GM08714 (cell line): ENCODE results near the gene ABCC8.

Source experiments
- H3K4me3 ChIP-seq: fragments of 200-500 bp; sonication (Bioruptor generic); 2 replicates; pipeline ENCODE4 v1.5.1; 2014; ENCODE audit warnings: mild to moderate bottlenecking, low read length, inconsistent platforms
- ZNF274 ChIP-seq: IDR thresholded peaks from 2 replicates; pipeline ENCODE4 v1.6.1; 2012; ENCODE audit warnings: mild to moderate bottlenecking, low read depth, low read length

ABCC8 gene

GRCh38 chr11:17488563-17488962, 11.9 kb upstream of the ABCC8 start:
- no peak for TF ChIP-seq ZNF274

GRCh38 chr11:17486646-17487045, 10.0 kb upstream of the ABCC8 start:
- no peak overlapping the region for H3K4me3 ChIP-seq
- TF ChIP-seq ZNF274, result no peak

More at GRCh38 chr11:17488563-17488962, 11.9 kb upstream of the ABCC8 start:
- H3K4me3 ChIP-seq, result no peak overlapping the region

- no peak overlapping the region for H3K4me3 ChIP-seq
- no peak for TF ChIP-seq ZNF274
Observed at GRCh38 chr11:17483505-17483904, 6.9 kb upstream of the ABCC8 start.

GRCh38 chr11:17481905-17482304, 5.3 kb upstream of the ABCC8 start:
- TF ChIP-seq ZNF274, result no peak
- no peak overlapping the region for H3K4me3 ChIP-seq

GRCh38 chr11:17479284-17480214, 2.9 kb upstream of the ABCC8 start:
- no peak for TF ChIP-seq ZNF274
- H3K4me3 ChIP-seq, result no peak overlapping the region

GRCh38 chr11:17478070-17478469, 1.4 kb upstream of the ABCC8 start:
- TF ChIP-seq ZNF274, result no peak

GRCh38 chr11:17477361-17477760, 716 bp upstream of the ABCC8 start:
- no peak overlapping the region for H3K4me3 ChIP-seq
- TF ChIP-seq ZNF274, result no peak

More at GRCh38 chr11:17478070-17478469, 1.4 kb upstream of the ABCC8 start:
- no peak overlapping the region for H3K4me3 ChIP-seq

- no peak for TF ChIP-seq ZNF274
- H3K4me3 ChIP-seq, result no peak overlapping the region
Observed at GRCh38 chr11:17477084-17477333, 364 bp upstream of the ABCC8 start.

- no peak for TF ChIP-seq ZNF274
- H3K4me3 ChIP-seq, result no peak overlapping the region
Observed at GRCh38 chr11:17475666-17476316, 854 bp downstream of the ABCC8 start.

- TF ChIP-seq ZNF274, result no peak
- H3K4me3 ChIP-seq, result no peak overlapping the region
Observed at GRCh38 chr11:17473071-17473744, 3.4 kb downstream of the ABCC8 start.

GRCh38 chr11:17472467-17472866, 4.2 kb downstream of the ABCC8 start:
- no peak for TF ChIP-seq ZNF274
- H3K4me3 ChIP-seq, result no peak overlapping the region

- no peak for TF ChIP-seq ZNF274
- H3K4me3 ChIP-seq, result no peak overlapping the region
Observed at GRCh38 chr11:17471501-17471900, 5.1 kb downstream of the ABCC8 start.

GRCh38 chr11:17469998-17470397, 6.6 kb downstream of the ABCC8 start:
- no peak for TF ChIP-seq ZNF274
- no peak overlapping the region for H3K4me3 ChIP-seq

- no peak overlapping the region for H3K4me3 ChIP-seq
- no peak for TF ChIP-seq ZNF274
Observed at GRCh38 chr11:17468122-17468521, 8.5 kb downstream of the ABCC8 start.
